ENCODE data around the gene ATOX1.
"Not testable (repeated sequence)": the region's sequence is repeated elsewhere in the genome, so short reads cannot be mapped to it uniquely, and the experiment has no call there.

ATOX1 gene

DNA sequence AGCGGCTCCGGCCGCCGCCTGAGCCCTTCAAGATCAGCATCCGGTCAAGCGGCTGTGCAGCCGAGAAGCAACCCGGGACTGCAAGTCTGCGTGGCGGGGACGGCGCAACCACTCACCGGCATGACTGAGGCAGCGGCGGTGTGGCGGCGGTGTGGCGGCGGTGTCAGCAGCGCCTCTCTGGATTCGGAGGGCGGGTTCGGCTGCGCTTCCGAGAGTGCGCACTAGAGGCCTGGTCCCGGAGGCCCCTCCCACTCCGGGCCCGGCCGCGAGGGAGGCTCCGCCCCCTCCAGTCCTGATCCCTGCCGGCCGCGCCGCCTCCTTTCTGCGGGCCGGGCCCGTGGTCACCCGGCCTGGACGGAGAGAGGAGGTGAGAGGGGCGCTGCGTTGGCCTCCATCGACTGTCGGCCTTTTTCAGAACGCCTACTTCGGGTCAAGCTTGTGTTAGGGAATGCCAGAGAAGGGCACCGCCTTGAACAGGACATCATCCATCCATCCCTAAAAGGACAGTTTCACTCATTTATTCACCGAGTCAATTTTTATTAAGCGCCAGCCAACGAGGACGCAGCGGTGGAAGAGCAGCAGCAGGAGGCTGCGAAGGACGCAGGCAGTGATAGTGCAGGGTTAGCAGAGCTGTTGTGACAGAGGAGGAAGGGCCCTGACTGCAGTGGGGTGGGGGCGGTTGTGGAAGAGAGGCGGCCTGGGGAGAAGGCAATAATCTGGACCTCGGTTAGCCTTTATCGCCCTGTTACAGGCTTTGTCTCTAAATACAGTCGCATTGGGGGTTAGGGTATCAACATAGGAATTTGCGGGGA is at the start of gene ATOX1:
Gene ATOX1, minus strand, starts transcription at position 202 of the 812 bp plus-strand sequence. Its CDS starts 80 bp downstream, at position 122.
- DNase-seq = peak; percentile 91

- DNase-seq = no peak
Measured at GRCh38 chr5:151805414-151806223, 47.2 kb upstream of the ATOX1 start.

GRCh38 chr5:151800532-151800931 is 42.1 kb upstream of the ATOX1 start:
- no peak for DNase-seq

DNA sequence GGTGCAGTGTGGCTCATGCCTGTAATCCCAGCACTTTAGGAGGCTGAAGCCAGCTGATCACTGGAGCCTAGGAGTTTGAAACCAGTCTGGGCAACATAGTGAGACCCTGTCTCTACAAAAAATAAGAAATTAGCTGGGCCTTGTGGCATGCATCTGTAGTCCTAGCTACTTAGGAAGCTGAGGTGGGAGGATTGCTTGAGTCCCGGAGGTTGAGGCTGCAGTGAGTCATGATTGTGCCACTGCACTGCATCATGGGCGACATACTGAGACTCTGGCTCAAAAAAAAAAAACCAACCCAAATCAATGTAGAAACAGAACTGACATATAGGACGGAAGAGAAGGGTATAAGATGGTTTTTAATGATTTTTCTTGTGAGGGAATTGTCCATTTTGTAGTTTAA is 41.0 kb upstream of the ATOX1 start:
- DNase-seq = no peak

- no peak for DNase-seq
Measured at GRCh38 chr5:151798674-151799073, 40.2 kb upstream of the ATOX1 start.

DNA sequence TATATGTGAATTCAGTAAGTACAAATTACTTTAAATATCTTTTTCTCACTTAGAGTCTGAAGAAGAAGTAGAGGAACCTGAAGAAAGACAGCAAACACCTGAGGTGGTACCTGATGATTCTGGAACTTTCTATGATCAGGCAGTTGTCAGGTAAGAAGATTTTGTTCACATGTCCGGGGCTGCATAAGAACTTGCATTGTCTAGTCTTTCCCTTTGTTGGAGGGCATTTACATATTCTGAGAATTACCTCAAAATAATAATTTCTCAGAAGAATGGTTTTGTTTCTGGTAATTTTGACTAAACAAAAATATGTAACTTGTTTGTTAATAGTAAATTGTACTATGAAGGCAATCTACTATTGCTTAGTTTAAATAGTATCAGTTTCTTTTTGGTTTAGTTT is 37.0 kb upstream of the ATOX1 start:
- DNase-seq = no peak

DNA sequence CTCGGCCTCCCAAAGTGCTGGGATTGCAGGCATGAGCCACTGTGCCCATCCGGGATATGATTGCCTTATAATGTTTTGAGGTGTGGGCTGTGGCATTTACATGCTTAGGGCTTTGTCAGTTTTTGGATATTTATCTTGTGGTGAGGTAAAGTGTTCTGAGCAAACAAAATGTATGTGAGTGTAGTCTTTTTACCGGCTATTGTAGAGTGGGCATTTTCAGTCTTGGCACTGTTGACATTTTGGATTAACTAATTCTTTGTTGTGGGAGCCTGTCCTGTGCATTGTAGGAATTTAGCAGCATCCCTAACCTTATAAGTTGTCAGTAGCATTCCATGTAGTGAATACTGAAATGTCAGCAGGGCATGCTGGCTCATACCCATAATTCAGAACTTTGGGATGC is 34.9 kb upstream of the ATOX1 start:
- no peak for DNase-seq

DNA sequence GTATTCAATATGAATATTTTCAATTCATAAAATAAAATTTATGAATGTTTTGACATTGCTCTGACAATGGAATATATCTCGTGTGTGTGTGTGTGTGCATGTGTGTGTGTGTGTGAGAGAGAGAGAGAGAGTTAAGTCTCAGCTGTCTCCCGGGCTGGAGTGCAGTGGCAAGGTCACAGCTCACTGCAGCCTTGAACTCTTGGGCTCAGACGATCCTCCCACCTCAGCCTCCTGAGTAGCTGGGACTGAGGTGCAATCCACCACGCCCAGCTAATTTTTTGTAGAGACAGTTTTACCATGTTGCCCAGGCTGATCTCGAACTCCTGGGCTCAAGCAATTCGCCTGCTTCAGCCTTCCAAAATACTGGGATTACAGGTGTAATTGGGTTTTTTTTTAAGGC is 29.4 kb upstream of the ATOX1 start:
- no peak for DNase-seq

DNA sequence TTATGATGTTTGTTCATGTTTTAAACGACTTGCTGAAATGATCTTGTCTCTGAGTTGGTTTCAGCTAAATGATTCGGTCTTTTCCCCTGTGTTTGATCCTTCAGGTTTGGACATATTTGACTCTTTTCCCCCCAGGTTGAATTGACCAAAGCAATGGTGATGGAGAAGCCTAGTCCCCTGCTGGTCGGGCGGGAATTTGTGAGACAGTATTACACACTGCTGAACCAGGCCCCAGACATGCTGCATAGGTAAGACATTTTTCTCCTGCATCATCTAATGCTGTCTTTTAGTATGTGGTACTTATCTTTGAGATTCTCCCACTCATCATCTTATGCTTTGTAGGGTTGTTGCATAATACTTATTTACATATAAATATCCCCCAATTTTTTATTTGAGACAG is 28.0 kb upstream of the ATOX1 start:
- DNase-seq = no peak

GRCh38 chr5:151784141-151784540 is 25.7 kb upstream of the ATOX1 start:
- no peak for DNase-seq

DNA sequence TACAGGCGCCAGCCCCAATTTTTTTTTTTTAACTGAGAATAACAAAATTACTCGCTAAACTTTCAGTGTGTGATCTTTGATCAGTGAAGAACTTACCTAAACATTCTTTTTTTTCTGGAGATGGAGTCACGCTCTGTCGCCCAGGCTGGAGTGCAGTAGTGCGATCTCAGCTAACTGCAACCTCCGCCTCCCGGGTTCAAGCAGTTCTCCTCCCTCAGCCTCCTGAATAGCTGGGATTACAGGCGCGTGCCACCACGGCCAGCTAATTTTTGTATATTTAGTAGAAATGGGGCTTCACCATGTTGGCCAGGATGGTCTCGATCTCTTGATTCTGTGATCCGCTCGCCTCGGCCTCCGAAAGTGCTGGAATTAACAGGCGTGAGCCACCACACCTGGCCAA is 25.2 kb upstream of the ATOX1 start:
- not testable (repeated sequence) for DNase-seq

- no peak for DNase-seq
Measured at GRCh38 chr5:151781201-151781600, 22.8 kb upstream of the ATOX1 start.

DNA sequence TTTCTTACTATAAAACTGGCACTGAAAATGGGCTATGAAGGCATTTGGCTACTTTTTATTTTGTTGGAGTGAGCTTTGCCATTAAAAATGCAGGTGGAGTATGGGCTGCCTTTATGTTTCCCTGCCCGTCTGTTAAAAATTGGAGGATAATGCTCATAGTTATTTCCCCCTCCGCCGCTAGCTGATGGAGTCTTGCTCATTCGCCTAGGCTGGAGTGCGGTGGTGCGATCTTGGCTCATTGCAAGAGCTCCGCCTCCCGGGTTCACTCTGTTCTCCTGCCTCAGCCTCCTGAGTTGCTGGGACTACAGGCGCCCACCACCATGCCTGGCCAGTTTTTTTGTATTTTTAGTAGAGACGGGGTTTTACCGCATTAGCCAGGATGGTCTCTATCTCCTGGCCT is 21.9 kb upstream of the ATOX1 start:
- no peak for DNase-seq

- no peak for DNase-seq
Measured at GRCh38 chr5:151779531-151780125, 21.2 kb upstream of the ATOX1 start.

- DNase-seq = no peak
Measured at GRCh38 chr5:151775025-151775606, 16.7 kb upstream of the ATOX1 start.

DNA sequence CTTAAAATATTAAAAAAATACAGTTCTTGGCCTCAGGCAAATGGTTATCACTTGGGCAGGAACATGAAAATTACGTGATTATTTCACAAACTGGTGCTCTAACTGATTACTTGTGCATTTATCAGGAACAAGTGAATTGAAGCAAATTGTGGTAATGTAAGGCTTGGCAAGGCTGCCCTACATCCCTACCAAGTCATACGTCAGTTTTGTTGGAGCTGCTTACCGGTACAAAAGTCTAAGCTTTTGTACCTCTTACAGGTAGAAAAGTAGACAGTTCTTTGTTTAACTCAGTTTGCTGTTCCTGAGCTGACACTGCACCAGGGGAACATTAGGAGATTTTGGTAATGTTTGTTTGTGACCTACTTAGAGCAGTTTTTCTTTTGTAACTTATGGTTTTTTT is 15.5 kb upstream of the ATOX1 start:
- DNase-seq = no peak

GRCh38 chr5:151772846-151773561 is 14.6 kb upstream of the ATOX1 start:
- no peak for DNase-seq

DNA sequence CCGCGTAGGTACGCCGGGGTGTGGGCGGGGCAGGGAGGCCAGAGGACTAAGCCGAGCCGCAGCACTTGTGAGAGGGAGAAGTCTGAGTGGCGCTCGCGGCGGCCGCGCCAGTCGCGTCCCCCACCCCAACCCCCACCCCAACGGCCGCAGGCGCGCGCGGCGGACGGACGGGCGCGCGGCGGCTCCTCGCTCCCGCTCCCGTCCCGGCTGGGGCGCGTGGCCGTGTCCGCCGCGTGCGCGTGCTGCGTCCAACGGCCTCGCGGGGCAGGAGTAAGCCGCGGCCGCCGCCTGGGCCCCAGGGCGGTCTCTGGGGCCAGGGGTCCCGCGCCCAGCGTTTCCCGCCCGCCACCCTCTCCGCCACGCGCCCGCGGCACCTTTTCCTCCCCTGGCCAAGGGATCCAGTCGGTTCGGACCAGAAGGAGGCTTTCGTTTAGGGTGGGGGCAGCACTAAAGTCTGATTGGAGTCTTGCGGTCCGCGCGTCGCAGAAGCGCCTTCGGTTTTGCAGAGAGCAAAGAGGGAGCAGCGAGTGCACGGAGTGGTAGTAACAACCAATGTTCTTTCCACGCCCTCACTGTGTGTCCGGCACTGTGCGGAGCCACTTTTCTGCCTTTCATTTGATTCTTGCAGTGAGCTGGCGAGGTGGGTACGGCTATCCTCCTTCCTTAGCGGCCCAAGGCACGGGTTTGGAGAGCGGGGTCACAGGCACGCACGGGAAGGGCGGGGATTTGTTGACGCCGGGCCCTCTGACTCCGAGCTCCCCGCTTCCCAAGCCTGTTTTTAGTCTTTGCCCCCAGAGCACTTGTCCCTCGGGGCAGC is 13.8 kb upstream of the ATOX1 start:
- peak; percentile 42 for DNase-seq

DNA sequence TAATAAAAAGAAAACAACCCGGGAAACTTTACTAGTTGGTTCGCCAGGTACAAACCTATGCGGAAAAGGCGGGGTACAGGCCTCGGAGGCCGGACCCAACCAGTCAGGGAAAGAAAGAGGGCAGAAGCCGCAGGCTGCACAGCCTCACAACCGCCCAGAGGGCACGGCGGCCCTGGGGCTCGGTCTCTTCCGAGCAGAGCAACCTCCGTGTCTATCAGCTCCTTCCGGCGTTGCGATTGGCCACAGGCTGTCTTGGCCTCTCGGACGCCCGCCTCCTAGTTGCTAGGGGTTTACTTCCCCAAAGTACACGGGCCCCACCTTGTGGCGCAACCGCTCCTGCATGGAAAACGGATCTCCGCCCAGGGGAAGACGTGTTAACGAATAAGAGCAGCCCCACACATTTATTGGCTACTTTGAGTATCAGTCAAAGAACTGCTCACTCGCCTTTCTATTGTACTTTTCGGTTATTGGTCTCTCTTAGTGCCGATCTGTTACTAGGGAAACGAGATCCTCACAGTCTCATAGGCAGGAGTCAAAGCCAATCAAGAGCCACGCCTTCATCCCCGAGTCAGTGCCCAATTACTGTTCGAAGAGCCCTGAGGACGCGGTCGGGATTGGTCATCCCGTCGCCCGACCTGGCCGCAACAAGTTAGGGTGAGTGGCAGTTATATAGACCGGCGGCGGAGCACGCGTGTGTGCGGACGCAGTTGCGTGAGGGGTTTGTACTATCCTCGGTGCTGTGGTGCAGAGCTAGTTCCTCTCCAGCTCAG is 13.0 kb upstream of the ATOX1 start, which contains the start of gene G3BP1:
Gene G3BP1, plus strand, starts transcription at position 696 of the 770 bp plus-strand sequence. CDS start 14,667 bp downstream, outside the sequence.
- DNase-seq = peak; percentile 100

DNA sequence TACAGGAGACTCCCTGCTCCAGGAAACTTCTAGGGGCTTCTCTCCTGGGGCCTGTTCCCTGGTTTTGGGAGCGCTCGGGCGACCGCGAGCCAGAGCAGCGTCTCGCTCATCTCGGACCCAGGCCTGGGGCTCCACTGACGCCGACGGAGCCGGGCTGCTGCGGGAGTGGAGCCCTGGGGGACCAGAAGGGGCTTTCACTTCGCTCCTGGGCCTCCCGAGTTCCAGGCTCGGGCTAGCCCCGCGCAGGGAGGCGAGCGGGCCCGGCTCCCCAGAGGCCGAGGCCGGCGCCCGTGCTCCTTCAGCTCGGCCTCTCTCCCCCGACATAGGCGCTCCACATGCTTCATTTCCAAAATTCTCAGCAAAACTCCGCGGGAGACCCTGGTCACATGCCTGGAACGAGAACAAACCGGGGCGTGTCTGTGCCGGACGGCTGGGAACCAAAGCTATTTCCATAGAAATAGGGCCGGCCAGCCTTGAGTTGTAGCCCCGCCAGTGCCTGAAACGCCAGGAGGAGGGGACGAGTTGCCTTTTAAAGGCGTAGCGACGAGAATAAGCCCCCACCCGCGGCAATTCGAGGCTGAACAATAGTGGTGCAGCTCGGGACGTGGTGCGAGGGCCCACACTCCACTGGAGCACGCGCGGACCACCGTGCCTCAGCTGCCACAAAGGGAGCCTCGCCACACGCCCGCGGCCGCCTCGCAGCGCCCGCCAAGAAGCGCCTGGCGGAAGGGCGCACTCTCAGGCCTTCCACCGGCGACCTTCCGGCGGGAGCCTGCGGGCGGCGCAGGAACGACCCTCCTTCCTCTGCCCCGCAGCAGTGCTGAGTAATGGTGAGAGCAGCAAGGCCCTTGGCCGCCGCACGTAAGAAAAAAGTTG is 12.2 kb upstream of the ATOX1 start:
- DNase-seq = no peak

Data from activated naive CD4-positive, alpha-beta T cell treated with anti-CD3 and anti-CD28 coated beads, Interleukin-2, amount 50 U/mL, for 16 hours (primary cell).